ENCODE measurements around the gene SULT4A1.
"Not testable (repeated sequence)": the region's sequence is repeated elsewhere in the genome, so short reads cannot be mapped to it uniquely, and the experiment has no call there.

SULT4A1 gene

DNA sequence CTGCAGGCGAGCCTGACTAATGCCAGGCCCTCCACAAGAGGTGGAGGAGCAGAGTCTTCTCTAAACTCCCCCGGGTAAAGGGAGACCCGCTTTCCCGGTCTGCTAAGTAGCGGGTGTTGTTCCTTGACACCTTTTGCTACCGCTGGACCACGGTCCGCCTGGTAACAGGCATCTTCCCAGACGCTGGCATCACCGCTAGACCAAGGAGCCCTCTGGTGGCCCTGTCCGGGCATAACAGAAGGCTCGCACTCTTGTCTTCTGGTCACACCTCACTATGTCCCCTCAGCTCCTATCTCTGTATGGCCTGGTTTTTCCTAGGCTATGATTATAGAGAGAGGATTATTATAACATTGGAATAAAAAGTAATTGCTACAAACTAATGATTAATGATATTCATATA lies 42.1 kb upstream of the SULT4A1 start:
- TF ChIP-seq, protein P1, sequence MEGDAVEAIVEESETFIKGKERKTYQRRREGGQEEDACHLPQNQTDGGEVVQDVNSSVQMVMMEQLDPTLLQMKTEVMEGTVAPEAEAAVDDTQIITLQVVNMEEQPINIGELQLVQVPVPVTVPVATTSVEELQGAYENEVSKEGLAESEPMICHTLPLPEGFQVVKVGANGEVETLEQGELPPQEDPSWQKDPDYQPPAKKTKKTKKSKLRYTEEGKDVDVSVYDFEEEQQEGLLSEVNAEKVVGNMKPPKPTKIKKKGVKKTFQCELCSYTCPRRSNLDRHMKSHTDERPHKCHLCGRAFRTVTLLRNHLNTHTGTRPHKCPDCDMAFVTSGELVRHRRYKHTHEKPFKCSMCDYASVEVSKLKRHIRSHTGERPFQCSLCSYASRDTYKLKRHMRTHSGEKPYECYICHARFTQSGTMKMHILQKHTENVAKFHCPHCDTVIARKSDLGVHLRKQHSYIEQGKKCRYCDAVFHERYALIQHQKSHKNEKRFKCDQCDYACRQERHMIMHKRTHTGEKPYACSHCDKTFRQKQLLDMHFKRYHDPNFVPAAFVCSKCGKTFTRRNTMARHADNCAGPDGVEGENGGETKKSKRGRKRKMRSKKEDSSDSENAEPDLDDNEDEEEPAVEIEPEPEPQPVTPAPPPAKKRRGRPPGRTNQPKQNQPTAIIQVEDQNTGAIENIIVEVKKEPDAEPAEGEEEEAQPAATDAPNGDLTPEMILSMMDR (IDR thresholded peaks at IDR 0.05; ENCODE audit: insufficient read depth, low read length, poor library complexity, severe bottlenecking), result peak; percentile 19
- DNase-seq (ENCODE audit: extremely low read depth, insufficient read length); H3K4me3 ChIP-seq (replicated peaks; ENCODE audit: low read depth, low read length); H3K36me3 ChIP-seq (ENCODE audit: control insufficient read depth, insufficient read depth, low read length); H3K27me3 ChIP-seq (replicated peaks; ENCODE audit: control insufficient read depth, insufficient read depth, low read length): not testable (repeated sequence)

DNA sequence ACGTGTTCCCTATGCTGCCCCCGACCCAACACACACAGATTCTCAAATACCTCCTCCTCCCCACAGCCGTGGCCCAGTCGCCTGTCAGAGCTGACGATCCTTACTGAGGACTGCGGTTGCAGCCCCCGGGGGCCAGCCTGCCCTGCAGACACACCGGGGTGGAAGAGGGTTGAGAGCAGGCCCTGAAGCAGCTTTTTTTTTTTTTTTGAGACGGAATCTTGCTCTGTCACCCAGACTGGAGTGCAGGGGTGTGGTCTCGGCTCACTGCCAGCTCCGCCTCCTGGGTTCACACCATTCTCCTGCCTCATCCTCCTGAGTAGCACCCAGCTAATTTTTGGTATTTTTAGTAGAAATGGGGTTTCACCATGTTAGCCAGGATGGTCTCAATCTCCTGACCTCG lies 40.7 kb upstream of the SULT4A1 start:
- DNase-seq (ENCODE audit: extremely low read depth, insufficient read length); H3K27me3 ChIP-seq (replicated peaks; ENCODE audit: control insufficient read depth, insufficient read depth, low read length); H3K4me3 ChIP-seq (replicated peaks; ENCODE audit: low read depth, low read length); H3K36me3 ChIP-seq (ENCODE audit: control insufficient read depth, insufficient read depth, low read length): not testable (repeated sequence)

DNA sequence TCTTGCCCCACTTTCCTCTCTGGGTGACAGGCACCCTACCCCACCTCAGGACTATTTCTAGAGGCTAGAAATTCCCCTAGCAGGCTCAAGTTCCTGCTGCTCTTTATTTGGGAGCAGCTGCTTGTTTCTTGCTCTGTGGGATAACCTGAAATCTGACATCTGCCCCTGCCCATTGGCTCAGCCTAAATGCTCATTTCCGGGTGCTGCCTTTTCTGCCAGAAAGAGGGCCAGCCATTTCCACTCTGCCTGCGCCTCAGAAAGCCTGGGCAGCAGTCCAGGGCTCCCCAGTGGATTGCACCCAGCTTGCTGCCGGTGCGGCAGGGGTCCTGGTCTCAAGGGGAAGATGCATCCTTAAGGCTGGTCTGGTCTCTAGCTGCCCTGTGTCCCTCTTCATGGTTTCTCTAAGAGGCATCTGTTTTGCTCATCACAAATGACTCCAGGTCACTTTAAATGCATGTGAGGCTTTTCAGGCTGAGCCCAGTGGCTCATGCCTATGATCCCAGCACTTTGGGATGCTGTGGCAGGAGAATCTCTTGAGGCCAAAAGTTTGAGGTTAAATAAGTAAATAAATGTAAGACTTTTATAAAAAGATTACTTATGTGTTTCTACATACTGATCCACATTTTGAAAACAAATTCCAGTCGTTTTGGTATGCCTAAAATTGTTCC lies 39.8 kb upstream of the SULT4A1 start:
- H3K4me3 ChIP-seq (replicated peaks; ENCODE audit: low read depth, low read length), result no peak overlapping the region
- no peaks in the 10 kb centered on the region for H3K36me3 ChIP-seq (ENCODE audit: control insufficient read depth, insufficient read depth, low read length)
- peaks cover 2% of the 10 kb centered on the region for H3K27me3 ChIP-seq (replicated peaks; ENCODE audit: control insufficient read depth, insufficient read depth, low read length)
- no peak for DNase-seq (ENCODE audit: extremely low read depth, insufficient read length)
- TF ChIP-seq, protein P1 (IDR thresholded peaks at IDR 0.05; ENCODE audit: insufficient read depth, low read length, poor library complexity, severe bottlenecking), result no peak

DNA sequence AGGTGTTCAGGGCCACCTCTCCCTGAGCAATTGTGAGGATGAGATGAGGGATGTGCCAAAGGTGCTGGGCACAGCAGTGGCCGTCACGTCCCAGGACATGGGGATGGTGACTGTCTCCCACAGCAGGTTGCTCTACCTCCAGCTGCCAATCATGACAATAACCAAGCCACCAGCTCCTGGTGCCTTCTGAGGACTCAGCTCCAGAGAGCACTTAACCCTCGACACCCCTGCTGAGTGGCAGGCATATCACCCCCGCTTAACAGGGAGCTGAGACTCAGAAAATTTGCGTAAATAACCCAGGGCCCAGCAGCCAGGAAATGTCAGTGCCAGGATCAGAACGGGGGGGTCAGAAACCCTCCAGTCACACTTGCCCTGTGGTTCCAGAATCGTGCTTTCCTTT lies 37.9 kb upstream of the SULT4A1 start:
- DNase-seq (ENCODE audit: extremely low read depth, insufficient read length), result no peak
- H3K4me3 ChIP-seq (replicated peaks; ENCODE audit: low read depth, low read length), result no peak overlapping the region
- H3K36me3 ChIP-seq (ENCODE audit: control insufficient read depth, insufficient read depth, low read length), result no peaks in the 10 kb centered on the region
- TF ChIP-seq, protein P1 (IDR thresholded peaks at IDR 0.05; ENCODE audit: insufficient read depth, low read length, poor library complexity, severe bottlenecking), result no peak
- peaks cover 2% of the 10 kb centered on the region for H3K27me3 ChIP-seq (replicated peaks; ENCODE audit: control insufficient read depth, insufficient read depth, low read length)

DNA sequence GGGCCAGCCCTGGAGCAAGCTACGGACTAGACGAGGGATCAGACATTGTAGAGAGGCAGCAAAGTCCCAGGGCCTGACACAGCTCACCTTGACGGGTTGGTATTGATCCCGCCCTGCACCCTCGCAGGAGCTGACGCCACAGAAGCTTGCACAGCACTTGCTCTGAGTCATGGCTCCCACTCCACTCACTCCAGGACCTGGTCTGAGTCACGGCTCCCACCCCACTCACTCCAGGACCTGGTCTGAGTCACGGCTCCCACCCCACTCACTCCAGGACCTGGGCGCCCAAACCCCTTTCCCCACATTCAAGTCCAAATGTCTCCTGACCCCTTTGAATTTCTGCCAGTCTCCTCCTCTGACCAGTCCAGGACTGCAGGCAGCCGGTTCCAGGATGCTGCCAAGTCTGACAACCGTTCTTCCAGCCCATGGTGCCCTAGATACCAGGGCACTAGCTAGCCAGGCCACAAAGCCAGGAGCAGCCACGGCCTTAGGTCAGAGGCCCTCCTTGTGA lies 35.5 kb upstream of the SULT4A1 start:
- H3K27me3 ChIP-seq (replicated peaks; ENCODE audit: control insufficient read depth, insufficient read depth, low read length), result peaks cover 4% of the 10 kb centered on the region

DNA sequence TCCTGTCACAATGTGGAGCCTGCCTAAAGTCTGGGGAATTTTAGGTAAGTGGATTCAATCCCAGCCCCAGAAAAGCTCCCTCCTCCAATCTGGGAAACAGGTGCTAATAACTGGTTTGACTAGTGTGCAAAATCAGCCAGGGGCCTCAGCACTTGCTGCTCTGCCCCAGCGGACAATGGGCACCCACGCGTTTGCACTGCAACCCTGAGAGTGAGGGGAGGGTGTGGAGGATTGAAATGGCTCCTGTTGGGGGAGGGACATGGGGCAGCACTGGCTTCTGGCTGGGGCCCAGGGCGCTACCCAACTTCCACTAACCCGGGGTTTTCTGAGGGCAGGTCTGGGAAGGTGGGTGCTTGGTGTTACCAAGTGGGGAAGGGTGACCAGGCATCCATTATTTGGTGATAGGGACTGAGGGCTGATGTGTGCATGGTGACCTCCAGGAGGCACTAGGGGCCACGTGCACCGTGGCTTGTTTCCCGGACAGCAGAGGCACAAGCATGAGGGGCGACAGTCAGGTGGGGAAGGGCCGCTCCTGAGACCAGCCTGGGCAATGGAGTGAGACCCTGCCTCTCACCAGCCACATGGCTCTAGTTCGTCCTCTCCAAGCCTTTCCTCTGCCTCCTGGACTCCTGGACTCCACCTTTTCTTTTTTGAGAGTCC lies 33.8 kb upstream of the SULT4A1 start:
- no peak for DNase-seq (ENCODE audit: extremely low read depth, insufficient read length)
- no peak overlapping the region for H3K4me3 ChIP-seq (replicated peaks; ENCODE audit: low read depth, low read length)
- TF ChIP-seq, protein P1 (IDR thresholded peaks at IDR 0.05; ENCODE audit: insufficient read depth, low read length, poor library complexity, severe bottlenecking), result no peak
- H3K36me3 ChIP-seq (ENCODE audit: control insufficient read depth, insufficient read depth, low read length), result no peaks in the 10 kb centered on the region
- peaks cover 6% of the 10 kb centered on the region; the same call in 1 of the 2 replicates for H3K27me3 ChIP-seq (replicated peaks; ENCODE audit: control insufficient read depth, insufficient read depth, low read length)

More for the DNA sequence above, 35.5 kb upstream of the SULT4A1 start:
- Histone ChIP-seq H3K36me3 (ENCODE audit: control insufficient read depth, insufficient read depth, low read length) (no peaks in the 10 kb centered on the region), H3K4me3 (replicated peaks; ENCODE audit: low read depth, low read length) (no peak overlapping the region)
- no peak for DNase-seq (ENCODE audit: extremely low read depth, insufficient read length)
- TF ChIP-seq, protein P1 (IDR thresholded peaks at IDR 0.05; ENCODE audit: insufficient read depth, low read length, poor library complexity, severe bottlenecking), result no peak
